AG10803 (cell line): Measurements from ENCODE around the gene LMO7.

ENCODE experiments used
- DNase-seq: peaks from one replicate; pipeline ENCODE4 v3.0.0; 2010; ENCODE audit warnings: low read depth
- H3K4me3 ChIP-seq: 2 replicates; pipeline ENCODE4 v1.5.1; 2011; ENCODE audit warnings: mild to moderate bottlenecking, low read length, control low read depth
- CTCF ChIP-seq: conservative IDR thresholded peaks from 2 replicates; pipeline ENCODE4 v1.5.1; 2011; ENCODE audit warnings: mild to moderate bottlenecking, low read length, control low read depth, inconsistent platforms

LMO7 gene

GRCh38 chr13:75829830-75830229 is 193.7 kb downstream of the LMO7 start:
- TF ChIP-seq CTCF, result no peak
- peak; percentile 30 for DNase-seq
- no peak overlapping the region for H3K4me3 ChIP-seq

GRCh38 chr13:75830842-75831241 is 194.7 kb downstream of the LMO7 start:
- no peak overlapping the region for H3K4me3 ChIP-seq
- peak; percentile 71 for DNase-seq
- no peak for TF ChIP-seq CTCF

GRCh38 chr13:75831389-75831788 is 195.3 kb downstream of the LMO7 start:
- no peak for TF ChIP-seq CTCF

GRCh38 chr13:75832812-75833211 is 196.7 kb downstream of the LMO7 start:
- TF ChIP-seq CTCF, result no peak
- DNase-seq, result no peak

More at GRCh38 chr13:75831389-75831788, 195.3 kb downstream of the LMO7 start:
- H3K4me3 ChIP-seq, result no peak overlapping the region
- no peak for DNase-seq

GRCh38 chr13:75836441-75836840 is 200.3 kb downstream of the LMO7 start:
- no peak for TF ChIP-seq CTCF
- H3K4me3 ChIP-seq, result no peak overlapping the region
- no peak for DNase-seq

More at GRCh38 chr13:75832812-75833211, 196.7 kb downstream of the LMO7 start:
- H3K4me3 ChIP-seq, result no peak overlapping the region

GRCh38 chr13:75838366-75839005 is 202.4 kb downstream of the LMO7 start:
- DNase-seq, result peak; percentile 45
- no peak overlapping the region for H3K4me3 ChIP-seq
- TF ChIP-seq CTCF, result no peak

GRCh38 chr13:75839406-75839805 is 203.3 kb downstream of the LMO7 start:
- peak; percentile 76 for DNase-seq
- H3K4me3 ChIP-seq, result no peak overlapping the region
- no peak for TF ChIP-seq CTCF
